ENCODE results near the gene IRAK2.
"Not testable (repeated sequence)": the region's sequence is repeated elsewhere in the genome, so short reads cannot be mapped to it uniquely, and the experiment has no call there.

IRAK2 gene

DNA sequence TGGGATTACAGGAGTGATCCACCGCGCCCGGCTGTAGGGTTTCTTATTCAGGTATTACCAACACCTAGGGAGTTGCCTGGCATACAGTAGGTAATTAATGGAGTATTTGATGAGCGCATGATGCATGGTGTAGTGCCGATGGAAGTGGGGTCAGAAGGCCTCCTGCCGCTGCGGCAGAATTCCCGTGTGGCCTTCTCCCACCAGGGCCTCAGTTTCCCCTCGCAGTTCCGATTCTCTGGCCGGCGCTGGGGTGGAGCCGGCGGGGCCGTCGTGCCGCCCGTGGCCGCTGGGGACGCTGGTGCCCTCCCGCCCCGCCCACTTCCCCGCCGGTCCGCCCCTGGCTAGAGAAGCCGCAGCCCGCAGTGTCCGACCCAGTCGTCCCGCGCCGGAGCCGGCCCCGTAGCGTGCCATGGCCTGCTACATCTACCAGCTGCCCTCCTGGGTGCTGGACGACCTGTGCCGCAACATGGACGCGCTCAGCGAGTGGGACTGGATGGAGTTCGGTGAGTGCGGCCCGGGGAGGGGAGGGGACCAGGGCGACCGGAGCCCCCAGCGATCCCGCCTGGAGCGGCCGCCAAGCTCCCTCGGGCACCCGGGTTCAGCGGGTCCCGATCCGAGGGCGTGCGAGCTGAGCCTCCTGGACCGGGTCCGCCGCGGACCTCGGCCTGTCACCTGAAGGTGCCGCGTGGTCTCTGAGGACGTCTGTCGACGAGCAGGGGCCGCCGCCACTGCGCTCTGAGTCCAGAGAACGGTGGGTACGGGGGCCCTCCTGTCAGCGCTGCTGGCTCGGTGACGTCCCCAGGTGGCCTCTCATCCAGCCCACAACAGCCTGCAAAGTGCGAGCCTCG, at the start of gene IRAK2:
TSS of gene IRAK2 (plus strand) at position 374 of the 848 bp plus-strand sequence. CDS start at position 410, 36 bp downstream.
- peak; percentile 59 for DNase-seq

DNA sequence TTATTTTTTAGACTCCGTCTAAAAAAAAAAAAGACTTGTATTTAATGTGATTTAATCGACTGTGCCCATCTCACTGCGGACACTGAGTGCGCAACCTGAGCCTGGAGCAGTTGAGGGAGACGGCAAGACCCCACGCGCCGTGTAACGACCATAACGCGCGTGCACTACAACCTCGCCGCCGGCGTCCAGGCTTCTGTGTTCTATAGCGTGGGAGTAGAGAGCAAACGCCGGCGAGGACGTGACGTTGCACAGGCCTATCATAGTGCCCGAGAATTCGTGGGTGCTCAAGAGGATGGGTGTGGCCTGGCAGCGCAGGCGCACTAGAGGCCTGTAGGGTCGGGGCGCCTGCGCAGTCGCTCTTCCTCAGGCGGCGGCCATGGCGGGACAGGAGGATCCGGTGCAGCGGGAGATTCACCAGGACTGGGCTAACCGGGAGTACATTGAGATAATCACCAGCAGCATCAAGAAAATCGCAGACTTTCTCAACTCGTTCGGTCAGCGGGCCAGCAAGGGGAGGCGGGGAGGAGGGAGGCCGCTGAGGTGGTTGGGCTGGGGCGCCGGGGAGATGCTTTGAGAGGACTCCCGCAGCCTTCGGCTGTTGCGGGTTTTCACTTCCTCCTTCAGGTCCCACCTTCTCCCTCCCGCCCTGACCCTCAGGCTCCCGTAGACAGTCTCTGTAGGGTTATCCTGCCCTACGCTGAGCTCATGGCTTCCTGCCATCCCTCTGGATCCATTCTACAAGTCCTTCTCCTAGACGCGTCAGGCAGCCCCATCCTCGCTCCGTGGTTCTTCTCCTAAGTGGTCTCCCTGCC, 49.2 kb upstream of the IRAK2 start, which contains the start of gene BRK1:
TSS of gene BRK1 (plus strand) at position 350 of the 812 bp plus-strand sequence. CDS start at position 377, 27 bp downstream.
- DNase-seq = peak; percentile 95

GRCh38 chr3:10116138-10116460, 48.6 kb upstream of the IRAK2 start:
- no peak for DNase-seq

GRCh38 chr3:10116928-10117327, 47.8 kb upstream of the IRAK2 start:
- no peak for DNase-seq

DNA sequence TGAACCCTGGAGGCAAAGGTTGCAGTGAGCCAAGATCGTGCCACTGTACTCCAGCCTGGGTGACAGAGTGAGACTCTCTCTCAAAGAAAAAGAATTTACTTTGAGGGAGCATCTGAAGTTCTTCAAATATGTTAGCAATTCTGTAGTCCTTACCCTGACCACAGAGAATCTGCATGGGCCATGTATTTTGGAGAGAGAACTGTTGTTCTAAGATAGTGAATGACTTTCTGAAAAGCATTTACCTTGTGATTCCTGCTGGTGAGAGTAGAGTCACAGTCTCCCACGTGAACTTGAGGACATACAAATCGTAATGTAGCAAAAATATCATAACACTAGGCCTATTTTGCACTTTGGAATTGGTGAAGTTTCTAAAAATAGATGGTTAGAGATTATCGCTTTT, 45.3 kb upstream of the IRAK2 start:
- no peak for DNase-seq

DNA sequence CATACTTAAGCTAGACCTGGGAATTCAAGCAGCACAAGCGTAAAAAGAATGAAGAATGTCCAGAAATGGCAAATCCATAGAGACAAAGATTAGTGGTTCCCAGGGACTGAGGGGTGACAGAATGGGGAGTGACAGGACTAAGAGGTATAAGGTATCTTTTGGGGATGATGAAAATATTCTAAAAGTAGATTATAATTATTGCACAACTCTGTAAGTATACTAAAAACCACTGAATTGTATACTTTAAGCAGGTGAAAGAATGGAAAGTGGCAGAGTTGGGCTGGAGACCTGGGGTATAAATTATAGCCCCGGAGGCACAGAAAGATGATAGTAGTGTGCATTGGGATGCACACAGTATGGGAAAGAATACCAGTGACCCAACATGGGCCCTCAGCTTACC, 43.7 kb upstream of the IRAK2 start:
- DNase-seq = no peak

- no peak for DNase-seq
Measured at GRCh38 chr3:10122724-10123123, 42.0 kb upstream of the IRAK2 start.

GRCh38 chr3:10135872-10136271, 28.8 kb upstream of the IRAK2 start:
- not testable (repeated sequence) for DNase-seq

DNA sequence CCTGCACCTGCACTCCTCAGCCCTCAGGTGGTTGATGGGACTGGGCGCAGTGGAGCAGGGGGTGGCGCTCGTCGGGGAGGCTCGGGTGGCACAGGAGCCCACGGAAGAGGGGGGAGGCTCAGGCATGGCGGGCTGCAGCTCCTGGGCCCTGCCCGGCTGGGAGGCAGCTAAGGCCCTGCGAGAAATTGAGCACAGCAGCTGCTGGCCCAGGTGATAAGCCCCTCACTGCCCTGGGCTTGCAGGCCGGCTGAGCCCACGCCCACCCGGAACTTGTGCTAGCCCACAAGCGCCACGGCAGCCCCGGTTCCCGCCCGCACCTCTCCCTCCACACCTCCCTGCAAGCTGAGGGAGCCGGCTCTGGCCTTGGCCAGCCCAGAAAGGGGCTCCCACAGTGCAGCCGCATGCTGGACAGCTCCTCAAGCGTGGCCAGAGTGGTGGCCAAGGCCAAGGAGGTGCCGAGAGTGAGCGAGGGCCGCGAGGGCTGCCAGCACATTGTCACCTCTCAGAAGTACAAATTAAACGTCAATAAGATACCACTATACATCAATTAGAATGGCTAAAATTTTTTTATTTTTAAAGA, 28.2 kb upstream of the IRAK2 start:
- no peak for DNase-seq

DNA sequence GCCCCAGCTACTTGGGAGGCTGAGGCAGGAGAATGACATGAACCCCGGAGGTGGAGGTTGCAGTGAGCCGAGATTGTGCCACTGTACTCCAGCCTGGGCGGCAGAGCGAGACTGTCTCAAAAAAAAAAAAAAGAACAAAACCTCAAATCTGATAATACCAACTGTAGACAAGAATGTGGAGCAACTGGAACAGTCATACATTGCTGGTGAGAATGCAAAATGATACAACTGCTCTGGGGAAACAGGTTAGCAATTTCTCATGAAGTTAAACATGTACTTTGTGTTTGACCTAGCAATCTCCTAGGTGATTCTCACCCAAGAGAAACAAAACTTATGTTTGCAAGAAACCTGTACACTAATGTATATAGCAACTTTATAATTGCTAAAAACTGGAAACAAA, 27.5 kb upstream of the IRAK2 start:
- no peak for DNase-seq

GRCh38 chr3:10140996-10141546, 23.6 kb upstream of the IRAK2 start:
- DNase-seq = no peak

DNA sequence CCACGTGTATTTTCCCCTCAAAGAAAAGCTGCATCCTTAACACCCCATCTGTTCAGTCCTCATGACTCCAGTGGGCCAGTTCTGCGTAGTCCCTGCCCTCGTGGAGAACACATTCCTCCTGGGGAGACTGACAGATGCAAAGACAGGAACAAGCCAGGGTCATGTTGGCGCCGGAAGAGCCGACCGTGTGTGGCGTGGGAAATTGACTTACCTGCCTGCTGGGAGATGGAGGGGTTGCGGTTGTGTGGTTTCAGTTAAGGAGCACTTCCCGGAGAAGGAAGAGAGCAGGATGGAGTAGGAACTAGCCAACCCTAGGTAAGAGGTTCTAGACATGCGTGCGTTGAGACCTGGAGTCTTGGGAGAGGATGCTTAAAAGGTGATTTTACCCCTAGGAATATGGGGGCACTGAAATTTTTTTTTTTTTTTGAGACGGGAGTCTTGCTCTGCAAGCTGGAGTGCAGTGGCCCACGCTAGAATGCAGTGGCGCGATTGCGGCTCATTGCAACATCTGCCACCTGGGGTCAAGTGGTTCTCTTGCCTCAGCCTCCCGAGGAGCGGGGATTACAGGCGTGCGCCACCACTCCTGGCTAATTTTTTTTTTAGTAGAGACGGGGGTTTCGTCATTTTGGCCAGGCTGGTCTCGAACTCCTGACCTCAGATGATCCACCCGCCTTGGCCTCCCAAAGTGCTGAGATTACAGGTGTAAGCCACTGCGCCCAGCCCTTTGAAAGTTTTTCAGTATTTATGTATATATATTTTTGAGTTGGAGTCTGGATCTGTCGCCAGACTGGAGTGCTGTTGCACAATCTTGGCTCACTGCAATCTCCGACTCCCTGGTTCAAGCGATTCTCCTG, 21.8 kb upstream of the IRAK2 start:
- DNase-seq = no peak

GRCh38 chr3:10145685-10146084, 19.0 kb upstream of the IRAK2 start:
- DNase-seq = no peak

DNA sequence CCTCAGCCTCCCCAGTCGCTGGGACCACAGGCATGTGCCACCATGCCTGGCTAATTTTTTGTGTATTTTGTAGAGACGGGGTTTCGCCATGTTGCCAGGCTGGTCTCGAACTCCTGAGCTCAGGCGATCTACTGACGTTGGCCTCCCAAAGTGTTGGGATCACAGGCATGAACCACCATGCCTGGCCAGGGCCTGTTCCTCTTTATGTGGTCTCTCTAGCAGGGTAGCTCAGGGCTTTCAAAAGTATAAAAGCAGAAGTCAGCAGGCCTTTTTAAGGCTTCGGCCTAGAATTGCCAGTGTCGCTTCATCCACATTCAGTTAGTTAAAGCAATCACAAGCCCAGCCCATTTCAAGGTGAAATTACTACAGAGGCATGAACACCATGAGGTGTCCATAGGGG, 15.5 kb upstream of the IRAK2 start:
- no peak for DNase-seq

DNA sequence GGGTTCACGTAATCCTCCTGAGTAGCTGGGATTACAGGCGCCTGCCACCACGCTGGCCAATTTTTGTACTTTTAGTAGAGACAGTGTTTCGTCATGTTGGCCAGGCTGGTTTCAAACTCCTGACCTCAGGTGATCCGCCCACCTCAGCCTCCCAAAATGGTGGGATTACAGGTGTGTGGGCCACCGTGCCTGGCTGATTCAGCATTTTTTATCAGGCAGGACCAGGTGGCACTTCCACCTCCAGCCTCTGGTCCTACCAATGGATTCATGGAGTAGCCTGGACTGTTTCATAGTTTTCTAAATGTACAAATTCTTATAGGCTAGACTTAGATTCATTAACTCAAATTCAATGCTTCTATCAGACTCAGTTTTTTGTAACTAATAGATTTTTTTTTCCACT, 13.7 kb upstream of the IRAK2 start:
- no peak for DNase-seq

GRCh38 chr3:10154335-10155122, 10.2 kb upstream of the IRAK2 start:
- no peak for DNase-seq

DNA sequence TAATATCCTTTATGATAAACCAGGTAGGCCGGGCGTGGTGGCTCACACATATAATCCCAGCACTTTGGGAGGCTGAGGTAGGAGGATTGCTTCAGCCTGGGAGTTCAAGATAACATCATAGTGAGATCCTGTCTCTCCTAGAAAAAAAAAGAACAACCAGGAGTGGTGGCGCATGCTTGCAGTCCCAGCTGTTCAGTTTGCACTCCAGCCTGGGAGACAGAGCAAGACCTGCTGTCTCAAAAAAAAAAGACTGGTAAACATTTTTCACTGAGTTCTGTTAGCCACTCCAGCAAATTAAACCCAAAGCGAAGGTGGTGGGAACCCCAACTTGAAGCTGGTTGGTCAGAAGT, 9.6 kb upstream of the IRAK2 start:
- no peak for DNase-seq

DNA sequence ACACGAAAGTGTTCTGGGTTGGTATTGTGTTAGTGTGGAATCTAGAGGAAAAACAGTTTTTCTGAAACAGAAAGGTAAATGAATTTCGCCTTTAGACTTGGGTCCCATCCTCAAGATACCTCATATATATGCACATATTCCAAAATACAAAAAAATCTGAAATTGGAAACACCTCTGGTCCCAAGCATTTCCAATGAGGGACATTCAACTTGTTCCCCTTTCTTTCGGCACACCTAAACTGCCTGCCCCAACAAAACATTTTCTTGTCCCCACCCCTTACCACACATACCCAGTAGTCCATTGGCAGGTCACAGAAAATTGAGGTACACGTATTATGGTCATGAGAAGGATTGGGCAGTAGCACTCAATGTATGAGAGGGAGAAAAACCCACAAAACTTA, 9.1 kb upstream of the IRAK2 start:
- DNase-seq = no peak

GRCh38 chr3:10157031-10157430, 7.7 kb upstream of the IRAK2 start:
- no peak for DNase-seq

GRCh38 chr3:10158555-10158954, 6.2 kb upstream of the IRAK2 start:
- DNase-seq = not testable (repeated sequence)

DNA sequence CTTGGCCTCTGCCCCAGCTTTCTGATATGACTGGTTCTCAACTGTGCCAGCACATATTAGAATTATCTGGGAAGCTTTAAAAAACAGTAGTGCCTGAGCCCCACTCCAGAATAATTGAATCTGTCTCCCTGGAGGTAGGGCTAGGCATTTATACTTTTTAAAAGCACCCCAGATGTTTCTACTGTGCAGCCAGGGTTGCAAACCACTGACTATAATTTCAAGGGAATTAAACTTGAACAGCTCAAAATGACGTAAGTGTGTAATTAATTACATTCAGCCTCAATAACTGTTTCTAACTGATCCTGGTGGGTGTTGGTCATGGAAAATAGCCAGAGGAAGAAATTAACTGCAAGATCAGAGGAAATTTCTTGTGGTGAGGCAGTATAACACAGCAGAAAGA, 4.4 kb upstream of the IRAK2 start:
- no peak for DNase-seq

GRCh38 chr3:10160925-10161324, 3.8 kb upstream of the IRAK2 start:
- DNase-seq = no peak

All from stimulated activated CD4-positive, alpha-beta T cell treated with anti-CD3 and anti-CD28 coated beads, Interleukin-4, amount 100 ng/mL, for 24 hours (primary cell).